ENCODE results near the gene PCDH9.

DNA sequence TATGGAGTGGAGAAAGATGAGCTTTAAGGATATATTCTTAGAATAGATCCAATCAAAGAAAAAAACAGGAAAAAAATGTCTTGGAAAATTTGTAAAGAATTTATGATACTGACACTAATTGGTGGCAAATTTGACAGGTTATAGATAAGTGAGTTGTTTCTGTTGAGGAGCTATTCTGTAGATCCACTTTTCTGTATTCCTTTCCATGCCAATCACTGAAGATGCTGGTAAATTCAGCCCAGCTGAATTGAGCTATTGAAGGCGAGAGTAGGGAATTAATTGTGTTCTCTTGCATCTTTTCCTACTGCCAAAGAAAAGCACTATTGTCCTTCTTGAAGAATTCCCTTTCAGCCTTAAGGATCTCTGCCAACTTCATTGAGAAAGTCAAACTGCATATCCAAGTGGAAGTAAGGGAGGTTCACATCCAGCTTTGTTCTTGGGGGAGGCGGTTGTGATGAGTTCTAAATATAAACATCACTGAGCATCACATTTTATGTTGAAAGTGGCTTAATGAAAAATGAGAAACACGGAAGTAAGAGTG, 113.1 kb downstream of the PCDH9 start:
- TF ChIP-seq, protein P1, sequence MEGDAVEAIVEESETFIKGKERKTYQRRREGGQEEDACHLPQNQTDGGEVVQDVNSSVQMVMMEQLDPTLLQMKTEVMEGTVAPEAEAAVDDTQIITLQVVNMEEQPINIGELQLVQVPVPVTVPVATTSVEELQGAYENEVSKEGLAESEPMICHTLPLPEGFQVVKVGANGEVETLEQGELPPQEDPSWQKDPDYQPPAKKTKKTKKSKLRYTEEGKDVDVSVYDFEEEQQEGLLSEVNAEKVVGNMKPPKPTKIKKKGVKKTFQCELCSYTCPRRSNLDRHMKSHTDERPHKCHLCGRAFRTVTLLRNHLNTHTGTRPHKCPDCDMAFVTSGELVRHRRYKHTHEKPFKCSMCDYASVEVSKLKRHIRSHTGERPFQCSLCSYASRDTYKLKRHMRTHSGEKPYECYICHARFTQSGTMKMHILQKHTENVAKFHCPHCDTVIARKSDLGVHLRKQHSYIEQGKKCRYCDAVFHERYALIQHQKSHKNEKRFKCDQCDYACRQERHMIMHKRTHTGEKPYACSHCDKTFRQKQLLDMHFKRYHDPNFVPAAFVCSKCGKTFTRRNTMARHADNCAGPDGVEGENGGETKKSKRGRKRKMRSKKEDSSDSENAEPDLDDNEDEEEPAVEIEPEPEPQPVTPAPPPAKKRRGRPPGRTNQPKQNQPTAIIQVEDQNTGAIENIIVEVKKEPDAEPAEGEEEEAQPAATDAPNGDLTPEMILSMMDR (IDR thresholded peaks at IDR 0.05; ENCODE audit: low read depth, low read length) = no peak
- TF ChIP-seq EZH2phosphoT487 (IDR thresholded peaks at IDR 0.05; ENCODE audit: low read depth) = no peak

Measured in OCI-LY3 (cell line).